ENCODE results near the gene ARHGAP6.

GRCh38 chrX:11422525-11422857 is 243.2 kb downstream of the ARHGAP6 start:
- TF ChIP-seq CTCF (conservative IDR thresholded peaks at IDR 0.05 in 1 of 2, IDR thresholded peaks at IDR 0.05 in 1 of 2; ENCODE audit: extremely low read depth in 1 of 2, insufficient read depth in 1 of 2, low read depth in 1 of 2, low read length in 2 of 2) = no peak
- TF ChIP-seq EZH2 (IDR thresholded peaks at IDR 0.05; ENCODE audit: borderline replicate concordance, low read length) = no peak

All from mammary epithelial cell (primary cell).